DND-41 (cell line): ENCODE results near the gene C1orf116.
A peak's percentile ranks its signal among the peaks of the same experiment; 100 is the strongest.

Experiments
- ATAC-seq: fragments of 200-7000 bp; cut with Tn5 transposase; 3 replicates; pipeline ENCODE4 v1.9.1; 2021; ENCODE audit warnings: low read depth; ENCODE audit not compliant: insufficient read depth
- DNase-seq: peaks from one replicate; pipeline ENCODE4 v3.0.0-alpha.2; 2020
- H2AFZ ChIP-seq: 2 replicates; pipeline ENCODE4 v1.6.0; 2012; ENCODE audit warnings: low read depth, low read length
- H3K27ac ChIP-seq: 2 replicates; pipeline ENCODE4 v1.5.1; 2012; ENCODE audit warnings: low read length, inconsistent platforms
- H3K27me3 ChIP-seq: fragments of 200-600 bp; sonication (generic); 2 replicates; pipeline ENCODE4 v1.6.0; 2012; ENCODE audit warnings: low read length, mild to moderate bottlenecking, inconsistent platforms; ENCODE audit not compliant: insufficient read depth, poor library complexity
- H3K36me3 ChIP-seq: 2 replicates; pipeline ENCODE4 v1.5.1; 2012; ENCODE audit warnings: low read length, inconsistent platforms; ENCODE audit not compliant: insufficient read depth
- H3K4me1 ChIP-seq: 2 replicates; pipeline ENCODE4 v1.5.1; 2012; ENCODE audit warnings: mild to moderate bottlenecking, low read length; ENCODE audit not compliant: insufficient read depth
- H3K4me2 ChIP-seq: 2 replicates; pipeline ENCODE4 v1.6.0; 2012; ENCODE audit warnings: mild to moderate bottlenecking, moderate library complexity, low read length, inconsistent platforms; ENCODE audit not compliant: insufficient read depth
- H3K4me3 ChIP-seq, 2 experiments: fragments of 200-600 bp in 1 of 2; shearing (Covaris generic) in 1 of 2; 2 replicates each; pipeline ENCODE4 v1.5.1; 2012 to 2016; ENCODE audit warnings: inconsistent platforms in 2 of 2, low read length in 2 of 2, mild to moderate bottlenecking in 2 of 2, low read depth in 1 of 2, moderate library complexity in 1 of 2
- H3K79me2 ChIP-seq: 2 replicates; pipeline ENCODE4 v1.6.0; 2012; ENCODE audit warnings: low read length, inconsistent platforms; ENCODE audit not compliant: insufficient read depth
- H3K9ac ChIP-seq: 2 replicates; pipeline ENCODE4 v1.6.0; 2012; ENCODE audit warnings: low read depth, mild to moderate bottlenecking, inconsistent platforms, low read length, moderate library complexity
- H3K9me3 ChIP-seq: 2 replicates; pipeline ENCODE4 v1.5.1; 2012; ENCODE audit warnings: low read length, moderate library complexity, mild to moderate bottlenecking, inconsistent platforms; ENCODE audit not compliant: insufficient read depth, severe bottlenecking
- H4K20me1 ChIP-seq: 2 replicates; pipeline ENCODE4 v1.6.0; 2012; ENCODE audit warnings: low read length; ENCODE audit not compliant: insufficient read depth
- EZH2 ChIP-seq: IDR thresholded peaks from 3 replicates; pipeline ENCODE4 v1.6.1; 2012; ENCODE audit warnings: borderline replicate concordance, low read depth, mild to moderate bottlenecking, moderate library complexity, low read length, inconsistent platforms; ENCODE audit not compliant: severe bottlenecking
- TF ChIP-seq, protein P1 (sequence below): IDR thresholded peaks from 2 replicates; pipeline ENCODE4 v1.5.1; 2012; ENCODE audit warnings: borderline replicate concordance, low read length, moderate library complexity, mild to moderate bottlenecking; ENCODE audit not compliant: poor library complexity, severe bottlenecking; ENCODE audit errors: extremely low read depth

The C1orf116 gene

DNA sequence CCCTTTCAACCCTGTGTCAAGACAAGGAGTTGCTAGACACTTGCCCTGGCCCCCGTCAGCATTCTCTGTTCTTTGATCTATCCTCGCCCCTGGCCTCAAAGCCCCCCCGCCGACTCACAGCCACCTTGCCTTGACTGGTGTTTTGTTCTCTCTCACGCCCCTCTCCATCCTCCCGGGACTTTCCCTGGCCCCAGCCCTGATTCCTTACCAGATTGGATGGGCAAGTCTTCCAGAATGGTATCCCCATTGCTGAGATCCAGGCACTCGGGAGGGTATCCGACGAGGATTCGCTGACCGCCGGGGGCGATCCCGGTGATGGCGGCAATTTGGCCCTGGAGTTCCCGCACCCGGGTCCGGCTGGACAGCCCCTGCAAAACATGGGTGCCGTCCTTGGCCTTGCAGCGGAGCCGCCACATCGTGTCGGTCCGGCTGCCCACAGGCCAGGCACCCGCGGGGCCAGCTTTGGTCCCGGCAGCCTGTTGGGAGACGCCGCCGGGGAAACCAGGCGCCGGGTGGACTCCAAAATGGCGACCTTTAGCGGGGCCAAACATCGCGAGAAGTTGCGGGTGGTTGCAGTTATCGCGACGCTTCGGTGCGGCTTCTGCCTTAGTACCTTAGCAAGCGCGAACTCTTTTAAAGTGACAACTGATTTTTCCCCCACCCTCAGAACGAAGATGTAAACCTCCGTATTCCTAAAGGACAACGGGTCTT lies 18.1 kb upstream of the C1orf116 start:
- H3K9ac ChIP-seq, result peak overlapping the region; percentile 75
- peaks cover 47% of the 10 kb centered on the region for H3K4me1 ChIP-seq
- peaks cover 24% of the 10 kb centered on the region for H3K79me2 ChIP-seq
- no peak for TF ChIP-seq EZH2
- TF ChIP-seq, protein P1, sequence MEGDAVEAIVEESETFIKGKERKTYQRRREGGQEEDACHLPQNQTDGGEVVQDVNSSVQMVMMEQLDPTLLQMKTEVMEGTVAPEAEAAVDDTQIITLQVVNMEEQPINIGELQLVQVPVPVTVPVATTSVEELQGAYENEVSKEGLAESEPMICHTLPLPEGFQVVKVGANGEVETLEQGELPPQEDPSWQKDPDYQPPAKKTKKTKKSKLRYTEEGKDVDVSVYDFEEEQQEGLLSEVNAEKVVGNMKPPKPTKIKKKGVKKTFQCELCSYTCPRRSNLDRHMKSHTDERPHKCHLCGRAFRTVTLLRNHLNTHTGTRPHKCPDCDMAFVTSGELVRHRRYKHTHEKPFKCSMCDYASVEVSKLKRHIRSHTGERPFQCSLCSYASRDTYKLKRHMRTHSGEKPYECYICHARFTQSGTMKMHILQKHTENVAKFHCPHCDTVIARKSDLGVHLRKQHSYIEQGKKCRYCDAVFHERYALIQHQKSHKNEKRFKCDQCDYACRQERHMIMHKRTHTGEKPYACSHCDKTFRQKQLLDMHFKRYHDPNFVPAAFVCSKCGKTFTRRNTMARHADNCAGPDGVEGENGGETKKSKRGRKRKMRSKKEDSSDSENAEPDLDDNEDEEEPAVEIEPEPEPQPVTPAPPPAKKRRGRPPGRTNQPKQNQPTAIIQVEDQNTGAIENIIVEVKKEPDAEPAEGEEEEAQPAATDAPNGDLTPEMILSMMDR, result no peak
- peaks cover 9% of the 10 kb centered on the region for H3K27me3 ChIP-seq
- peaks cover 17% of the 10 kb centered on the region for H3K36me3 ChIP-seq
- H3K9me3 ChIP-seq, result no peaks in the 10 kb centered on the region
- peak overlapping the region; percentile 72 to 88 for H3K4me3 ChIP-seq
- peak overlapping the region; percentile 84 for H2AFZ ChIP-seq
- peak; percentile 68 for ATAC-seq
- H4K20me1 ChIP-seq, result peaks cover 9% of the 10 kb centered on the region
- H3K4me2 ChIP-seq, result peak overlapping the region; percentile 69
- peak; percentile 83 for DNase-seq
- peak overlapping the region; percentile 67 for H3K27ac ChIP-seq

DNA sequence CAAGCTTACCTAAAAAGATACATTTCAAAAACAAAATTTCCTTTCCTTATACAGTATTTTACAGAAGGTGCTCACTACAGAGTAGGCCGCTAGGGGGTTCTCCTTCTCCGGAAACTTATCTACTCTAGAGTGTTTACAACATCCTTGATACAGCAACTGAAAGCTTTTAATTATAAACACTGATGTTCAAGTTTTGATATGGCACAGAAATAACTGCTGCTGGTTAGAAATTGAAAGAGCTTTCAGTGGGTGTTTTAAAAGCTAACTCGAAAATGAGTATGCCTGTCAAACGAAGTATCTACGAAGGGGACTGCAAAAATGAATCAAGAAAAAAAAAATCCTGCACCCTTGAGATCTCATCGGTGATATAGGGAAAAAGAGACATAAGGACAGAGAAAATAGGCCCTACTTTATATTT lies 17.4 kb upstream of the C1orf116 start:
- peaks cover 47% of the 10 kb centered on the region for H3K4me1 ChIP-seq
- H2AFZ ChIP-seq, result peak overlapping the region; percentile 84
- TF ChIP-seq EZH2, result no peak
- TF ChIP-seq, protein P1, result peak; percentile 77
- DNase-seq, result peak; percentile 54
- no peaks in the 10 kb centered on the region for H3K9me3 ChIP-seq
- peaks cover 9% of the 10 kb centered on the region for H4K20me1 ChIP-seq
- H3K9ac ChIP-seq, result peak overlapping the region; percentile 75
- H3K79me2 ChIP-seq, result peaks cover 24% of the 10 kb centered on the region
- H3K36me3 ChIP-seq, result peaks cover 17% of the 10 kb centered on the region
- H3K4me2 ChIP-seq, result peak overlapping the region; percentile 69
- H3K27me3 ChIP-seq, result peaks cover 9% of the 10 kb centered on the region
- peak overlapping the region; percentile 67 for H3K27ac ChIP-seq
- ATAC-seq, result peak; percentile 55
- peak overlapping the region; percentile 72 to 88 for H3K4me3 ChIP-seq

DNA sequence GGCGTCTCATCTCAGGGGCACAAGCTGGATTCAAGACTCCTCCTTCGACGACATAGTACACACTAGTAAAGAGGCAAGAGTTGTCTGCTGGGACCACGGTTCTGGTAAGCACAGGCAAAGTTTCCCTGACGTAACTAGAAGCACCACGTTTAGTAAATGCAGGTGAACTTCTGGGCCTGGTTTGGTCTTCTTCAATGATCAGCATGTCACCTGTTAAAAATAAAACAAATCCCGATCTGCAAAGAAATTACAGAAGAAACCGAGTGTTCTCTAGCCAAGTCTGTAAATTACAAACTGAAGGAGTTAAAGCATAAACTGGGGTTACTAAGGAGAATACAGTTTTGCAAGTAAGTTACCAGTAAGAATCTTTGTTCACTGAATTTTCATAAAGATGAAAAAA lies 17.0 kb upstream of the C1orf116 start:
- Histone ChIP-seq H3K4me3 (peak overlapping the region in 1 of 2 experiments; percentile 88; a peak in 3 of 4 replicates), H4K20me1 (peaks cover 9% of the 10 kb centered on the region), H3K79me2 (peaks cover 24% of the 10 kb centered on the region), H3K4me1 (peaks cover 47% of the 10 kb centered on the region), H3K9me3 (no peaks in the 10 kb centered on the region), H3K4me2 (peak overlapping the region; percentile 69), H3K9ac (peak overlapping the region; percentile 75; the same call in 1 of the 2 replicates), H3K27me3 (peaks cover 9% of the 10 kb centered on the region), H3K36me3 (peaks cover 17% of the 10 kb centered on the region), H2AFZ (no peak overlapping the region), H3K27ac (peak overlapping the region; percentile 17; the same call in 1 of the 2 replicates)
- TF ChIP-seq EZH2, result no peak
- TF ChIP-seq, protein P1, result no peak
- ATAC-seq (no peak), DNase-seq (no peak)
